ENCODE measurements around the gene AP3S1. TPM values are rescaled to one million over a fixed set of nuclear protein-coding genes. Genes with fewer than 3 reads are reported as not detected.

AP3S1 gene
- total RNA-seq, 2 experiments from 2014 or later = 76.0 to 89.5 TPM

- CTCF ChIA-PET (ENCODE audit: unreplicated experiment) = no interaction called here
- Histone ChIP-seq H3K27ac (ENCODE audit: low read depth, low read length, poor library complexity, severe bottlenecking) (no peak overlapping the region), H2AFZ (ENCODE audit: low read length) (no peak overlapping the region), H3K9me3 (ENCODE audit: low read length) (no peaks in the 10 kb centered on the region), H3K79me2 (ENCODE audit: insufficient read depth, low read depth, low read length) (peaks cover 6% of the 10 kb centered on the region; the same call in 1 of the 2 replicates), H3K36me3 (ENCODE audit: insufficient read depth, low read length) (peaks cover 36% of the 10 kb centered on the region), H3K4me2 (ENCODE audit: low read length) (no peak overlapping the region), H3K4me1 (ENCODE audit: insufficient read depth, low read length, poor library complexity, severe bottlenecking) (no peaks in the 10 kb centered on the region), H3K9me2 (ENCODE audit: insufficient read depth, low read length) (no peaks in the 10 kb centered on the region), H3K4me3 (ENCODE audit: low read depth, low read length, poor library complexity, severe bottlenecking) (no peak overlapping the region), H4K20me1 (ENCODE audit: insufficient read depth, low read length) (no peaks in the 10 kb centered on the region)
- intact Hi-C loops (cut with micrococcal nuclease; ENCODE audit: unreplicated experiment) = no loop called here
- no TSS peak for BruUV-seq (replicated peaks)
- POLR2A ChIA-PET = interaction anchor here (0.6 to 1.4 kb wide), 4 partner anchors 10 to 495 kb away, joined by 3 to 6 read pairs (median 4); no protein-coding TSS in a partner anchor
- TF ChIP-seq, protein P1, sequence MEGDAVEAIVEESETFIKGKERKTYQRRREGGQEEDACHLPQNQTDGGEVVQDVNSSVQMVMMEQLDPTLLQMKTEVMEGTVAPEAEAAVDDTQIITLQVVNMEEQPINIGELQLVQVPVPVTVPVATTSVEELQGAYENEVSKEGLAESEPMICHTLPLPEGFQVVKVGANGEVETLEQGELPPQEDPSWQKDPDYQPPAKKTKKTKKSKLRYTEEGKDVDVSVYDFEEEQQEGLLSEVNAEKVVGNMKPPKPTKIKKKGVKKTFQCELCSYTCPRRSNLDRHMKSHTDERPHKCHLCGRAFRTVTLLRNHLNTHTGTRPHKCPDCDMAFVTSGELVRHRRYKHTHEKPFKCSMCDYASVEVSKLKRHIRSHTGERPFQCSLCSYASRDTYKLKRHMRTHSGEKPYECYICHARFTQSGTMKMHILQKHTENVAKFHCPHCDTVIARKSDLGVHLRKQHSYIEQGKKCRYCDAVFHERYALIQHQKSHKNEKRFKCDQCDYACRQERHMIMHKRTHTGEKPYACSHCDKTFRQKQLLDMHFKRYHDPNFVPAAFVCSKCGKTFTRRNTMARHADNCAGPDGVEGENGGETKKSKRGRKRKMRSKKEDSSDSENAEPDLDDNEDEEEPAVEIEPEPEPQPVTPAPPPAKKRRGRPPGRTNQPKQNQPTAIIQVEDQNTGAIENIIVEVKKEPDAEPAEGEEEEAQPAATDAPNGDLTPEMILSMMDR (conservative IDR thresholded peaks at IDR 0.05; ENCODE audit: low read length) = no peak
- TF ChIP-seq EZH2phosphoT487 (IDR thresholded peaks at IDR 0.05; ENCODE audit: borderline replicate concordance, low read depth, low read length) = no peak
- DNase-seq (ENCODE audit: low spot score) = no peak
Measured at GRCh38 chr5:115825948-115826347, 15.8 kb upstream of the AP3S1 start.

GRCh38 chr5:115829913-115830312, 11.8 kb upstream of the AP3S1 start:
- no peak for TF ChIP-seq EZH2phosphoT487 (IDR thresholded peaks at IDR 0.05; ENCODE audit: borderline replicate concordance, low read depth, low read length)
- TF ChIP-seq, protein P1 (conservative IDR thresholded peaks at IDR 0.05; ENCODE audit: low read length) = no peak
- Histone ChIP-seq H3K27ac (ENCODE audit: low read depth, low read length, poor library complexity, severe bottlenecking) (no peak overlapping the region), H3K79me2 (ENCODE audit: insufficient read depth, low read depth, low read length) (peaks cover 7% of the 10 kb centered on the region; the same call in 1 of the 2 replicates), H3K4me1 (ENCODE audit: insufficient read depth, low read length, poor library complexity, severe bottlenecking) (no peaks in the 10 kb centered on the region), H3K36me3 (ENCODE audit: insufficient read depth, low read length) (peaks cover 76% of the 10 kb centered on the region), H3K4me2 (ENCODE audit: low read length) (no peak overlapping the region), H3K9me3 (ENCODE audit: low read length) (no peaks in the 10 kb centered on the region), H2AFZ (ENCODE audit: low read length) (no peak overlapping the region), H4K20me1 (ENCODE audit: insufficient read depth, low read length) (peaks cover 13% of the 10 kb centered on the region; the same call in 1 of the 2 replicates), H3K9me2 (ENCODE audit: insufficient read depth, low read length) (no peaks in the 10 kb centered on the region), H3K4me3 (ENCODE audit: low read depth, low read length, poor library complexity, severe bottlenecking) (no peak overlapping the region)
- BruUV-seq (replicated peaks) = no TSS peak
- intact Hi-C loops (cut with micrococcal nuclease; ENCODE audit: unreplicated experiment) = no loop called here
- ChIA-PET POLR2A (interaction anchor here (0.7 kb wide), 2 partner anchors 14 to 699 kb away, joined by 3 to 6 read pairs; no protein-coding TSS in a partner anchor), CTCF (ENCODE audit: unreplicated experiment) (no interaction called here)
- no peak for DNase-seq (ENCODE audit: low spot score)

DNA sequence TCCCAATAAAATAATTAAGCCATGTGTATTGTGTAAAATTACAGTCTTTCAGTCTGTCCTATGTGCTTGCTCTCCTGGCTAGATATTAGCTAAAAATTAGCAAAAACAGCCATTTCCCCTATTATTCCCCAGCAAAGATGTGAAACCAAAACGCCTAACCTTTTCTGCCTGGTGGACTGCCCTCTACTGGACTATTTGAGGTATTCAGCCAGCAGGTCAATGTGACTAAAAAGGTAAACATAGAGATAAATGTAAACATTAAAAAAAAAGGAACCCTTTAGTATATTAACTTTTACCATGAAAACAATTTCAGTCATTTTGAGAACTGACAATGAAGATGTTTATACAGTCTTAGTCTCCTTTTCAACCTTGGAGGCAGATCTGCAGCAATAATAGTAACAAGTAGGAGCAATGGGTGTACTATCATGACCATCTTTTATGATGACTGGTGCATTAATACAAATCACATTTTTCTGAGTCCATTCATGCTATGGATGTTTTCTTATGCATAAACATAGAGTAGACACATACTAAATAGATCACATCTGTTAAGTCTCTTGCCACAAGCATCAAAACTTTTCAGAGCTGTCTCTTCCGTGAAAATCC, 10.5 kb upstream of the AP3S1 start:
- no peak overlapping the region for H3K27ac ChIP-seq (ENCODE audit: low read depth, low read length, poor library complexity, severe bottlenecking)
- peaks cover 89% of the 10 kb centered on the region for H3K36me3 ChIP-seq (ENCODE audit: insufficient read depth, low read length)
- POLR2A ChIA-PET = interaction anchor here (0.7 to 1.0 kb wide), 2 partner anchors 11 to 17 kb away, joined by 4 to 5 read pairs; no protein-coding TSS in a partner anchor

More for the DNA sequence above, 10.5 kb upstream of the AP3S1 start:
- CTCF ChIA-PET (ENCODE audit: unreplicated experiment) = no interaction called here
- peak; percentile 48 for DNase-seq (ENCODE audit: low spot score)
- no peak overlapping the region for H3K4me2 ChIP-seq (ENCODE audit: low read length)
- peaks cover 13% of the 10 kb centered on the region; the same call in 1 of the 2 replicates for H4K20me1 ChIP-seq (ENCODE audit: insufficient read depth, low read length)
- TF ChIP-seq EZH2phosphoT487 (IDR thresholded peaks at IDR 0.05; ENCODE audit: borderline replicate concordance, low read depth, low read length) = no peak
- TF ChIP-seq, protein P1 (conservative IDR thresholded peaks at IDR 0.05; ENCODE audit: low read length) = peak; percentile 94
- H3K4me1 ChIP-seq (ENCODE audit: insufficient read depth, low read length, poor library complexity, severe bottlenecking) = no peaks in the 10 kb centered on the region
- BruUV-seq (replicated peaks) = no TSS peak
- intact Hi-C loops (cut with micrococcal nuclease; ENCODE audit: unreplicated experiment) = no loop called here
- H2AFZ ChIP-seq (ENCODE audit: low read length) = no peak overlapping the region
- H3K9me2 ChIP-seq (ENCODE audit: insufficient read depth, low read length) = no peaks in the 10 kb centered on the region
- peaks cover 12% of the 10 kb centered on the region; the same call in 1 of the 2 replicates for H3K79me2 ChIP-seq (ENCODE audit: insufficient read depth, low read depth, low read length)
- H3K9me3 ChIP-seq (ENCODE audit: low read length) = no peaks in the 10 kb centered on the region
- H3K4me3 ChIP-seq (ENCODE audit: low read depth, low read length, poor library complexity, severe bottlenecking) = no peak overlapping the region

All from OCI-LY7 (cell line).